ENCODE measurements around the gene MDFIC.

The MDFIC gene

DNA sequence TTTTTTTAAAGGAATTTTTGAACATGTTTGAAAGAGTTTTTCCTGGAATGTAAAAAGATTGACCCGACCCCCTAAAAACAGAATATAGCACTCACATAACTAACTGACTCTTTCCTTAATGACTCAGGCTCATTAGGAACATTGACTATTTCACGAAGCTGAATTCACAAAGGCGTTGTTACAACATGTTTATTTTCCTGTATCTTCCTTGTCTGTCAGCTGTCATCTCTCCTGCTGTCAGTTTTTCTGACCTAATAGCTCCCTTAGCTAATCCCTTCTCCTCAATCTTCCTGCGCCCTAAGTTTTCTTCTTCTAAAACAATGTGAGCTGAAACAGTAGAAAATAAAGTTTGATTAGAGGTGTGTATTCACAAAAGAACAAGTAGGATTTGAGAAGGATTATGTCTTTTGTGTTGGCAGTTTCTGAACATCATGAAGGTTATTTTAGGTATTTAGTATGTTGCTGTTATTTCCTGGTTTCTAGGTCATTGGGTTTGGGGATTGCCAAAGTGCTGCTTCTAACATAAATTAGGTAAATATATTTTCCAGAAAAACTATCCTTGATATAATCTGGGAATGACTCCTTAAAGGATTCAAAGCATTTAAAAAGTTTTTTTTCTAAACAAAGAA is 4.6 kb upstream of the MDFIC start:
- TF ChIP-seq, protein P1, sequence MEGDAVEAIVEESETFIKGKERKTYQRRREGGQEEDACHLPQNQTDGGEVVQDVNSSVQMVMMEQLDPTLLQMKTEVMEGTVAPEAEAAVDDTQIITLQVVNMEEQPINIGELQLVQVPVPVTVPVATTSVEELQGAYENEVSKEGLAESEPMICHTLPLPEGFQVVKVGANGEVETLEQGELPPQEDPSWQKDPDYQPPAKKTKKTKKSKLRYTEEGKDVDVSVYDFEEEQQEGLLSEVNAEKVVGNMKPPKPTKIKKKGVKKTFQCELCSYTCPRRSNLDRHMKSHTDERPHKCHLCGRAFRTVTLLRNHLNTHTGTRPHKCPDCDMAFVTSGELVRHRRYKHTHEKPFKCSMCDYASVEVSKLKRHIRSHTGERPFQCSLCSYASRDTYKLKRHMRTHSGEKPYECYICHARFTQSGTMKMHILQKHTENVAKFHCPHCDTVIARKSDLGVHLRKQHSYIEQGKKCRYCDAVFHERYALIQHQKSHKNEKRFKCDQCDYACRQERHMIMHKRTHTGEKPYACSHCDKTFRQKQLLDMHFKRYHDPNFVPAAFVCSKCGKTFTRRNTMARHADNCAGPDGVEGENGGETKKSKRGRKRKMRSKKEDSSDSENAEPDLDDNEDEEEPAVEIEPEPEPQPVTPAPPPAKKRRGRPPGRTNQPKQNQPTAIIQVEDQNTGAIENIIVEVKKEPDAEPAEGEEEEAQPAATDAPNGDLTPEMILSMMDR (conservative IDR thresholded peaks at IDR 0.05) = no peak
- no peak overlapping the region for H3K27ac ChIP-seq

DNA sequence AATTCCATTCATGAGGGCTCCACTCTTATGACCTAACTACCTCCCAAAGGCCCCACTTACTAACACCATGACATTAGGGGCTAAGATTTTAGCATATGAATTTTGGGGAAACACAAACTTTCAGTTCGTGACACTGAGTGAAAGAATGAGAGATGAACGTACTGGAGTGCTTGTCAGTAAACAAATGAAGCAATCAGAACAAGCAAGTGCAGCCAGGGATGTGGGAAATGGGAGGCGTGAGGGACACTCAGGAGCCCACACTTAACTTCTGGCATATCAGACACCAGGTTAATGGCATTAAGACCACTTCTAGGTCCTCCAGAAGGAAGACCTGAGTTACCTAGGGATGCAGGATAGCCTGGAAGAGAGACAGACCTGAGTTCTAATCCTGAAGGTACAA is 2.3 kb upstream of the MDFIC start:
- H3K27ac ChIP-seq = no peak overlapping the region
- TF ChIP-seq, protein P1 (conservative IDR thresholded peaks at IDR 0.05) = no peak

GRCh38 chr7:114921631-114922025 is 266 bp upstream of the MDFIC start:
- H3K27ac ChIP-seq = no peak overlapping the region
- TF ChIP-seq, protein P1 (conservative IDR thresholded peaks at IDR 0.05) = no peak

DNA sequence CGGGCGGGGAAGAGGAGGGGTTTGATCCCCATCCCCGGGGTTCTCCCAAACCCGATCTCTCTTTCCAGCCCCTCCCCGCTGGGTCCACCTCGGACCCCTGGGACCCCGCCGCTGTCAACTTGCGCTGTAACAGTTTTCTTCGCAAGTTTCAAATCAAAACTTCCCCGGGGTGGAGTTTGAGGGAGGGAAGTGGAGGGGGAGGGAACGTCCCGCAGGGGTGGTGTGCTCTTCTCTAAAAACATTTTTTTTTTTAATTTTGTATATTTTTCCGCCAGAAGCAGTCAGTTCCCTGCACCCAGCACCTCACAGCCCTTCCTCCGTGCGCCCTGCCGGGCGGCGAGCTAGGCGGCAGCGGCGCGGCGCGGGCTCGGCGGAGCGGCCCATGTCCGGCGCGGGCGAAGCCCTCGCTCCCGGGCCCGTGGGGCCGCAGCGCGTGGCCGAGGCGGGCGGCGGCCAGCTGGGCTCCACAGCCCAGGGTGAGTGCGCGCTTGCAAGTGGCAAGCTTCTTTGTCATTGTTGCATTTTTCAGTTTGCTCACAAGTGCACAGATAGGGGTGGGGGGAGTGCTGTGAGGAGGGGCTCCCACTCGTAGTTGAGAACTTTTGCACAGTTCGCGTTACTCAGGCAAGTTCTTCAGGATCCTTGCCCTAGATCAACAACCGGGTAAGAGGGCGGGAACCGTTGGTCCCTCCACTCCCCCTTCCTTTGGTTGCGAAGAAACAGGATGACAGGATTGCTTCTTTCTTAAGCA is 933 bp downstream of the MDFIC start:
- H3K27ac ChIP-seq = no peak overlapping the region
- TF ChIP-seq, protein P1 (conservative IDR thresholded peaks at IDR 0.05) = no peak

DNA sequence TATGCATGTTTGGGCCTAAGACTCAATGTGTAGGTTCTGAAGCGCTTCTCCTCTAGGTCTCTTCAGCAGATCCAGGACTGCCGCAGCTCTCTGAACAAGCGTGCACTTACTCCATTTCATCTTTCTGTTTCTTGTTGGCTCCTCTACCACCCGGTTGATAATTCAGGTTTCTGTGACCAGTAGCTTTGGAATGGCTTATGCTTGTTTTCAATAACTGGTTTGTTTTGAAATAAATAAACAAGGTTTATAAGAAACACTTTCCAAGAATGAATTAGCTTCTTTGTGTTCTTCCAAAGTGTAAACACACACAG is 1.5 kb downstream of the MDFIC start:
- TF ChIP-seq, protein P1 (conservative IDR thresholded peaks at IDR 0.05) = no peak
- H3K27ac ChIP-seq = no peak overlapping the region

DNA sequence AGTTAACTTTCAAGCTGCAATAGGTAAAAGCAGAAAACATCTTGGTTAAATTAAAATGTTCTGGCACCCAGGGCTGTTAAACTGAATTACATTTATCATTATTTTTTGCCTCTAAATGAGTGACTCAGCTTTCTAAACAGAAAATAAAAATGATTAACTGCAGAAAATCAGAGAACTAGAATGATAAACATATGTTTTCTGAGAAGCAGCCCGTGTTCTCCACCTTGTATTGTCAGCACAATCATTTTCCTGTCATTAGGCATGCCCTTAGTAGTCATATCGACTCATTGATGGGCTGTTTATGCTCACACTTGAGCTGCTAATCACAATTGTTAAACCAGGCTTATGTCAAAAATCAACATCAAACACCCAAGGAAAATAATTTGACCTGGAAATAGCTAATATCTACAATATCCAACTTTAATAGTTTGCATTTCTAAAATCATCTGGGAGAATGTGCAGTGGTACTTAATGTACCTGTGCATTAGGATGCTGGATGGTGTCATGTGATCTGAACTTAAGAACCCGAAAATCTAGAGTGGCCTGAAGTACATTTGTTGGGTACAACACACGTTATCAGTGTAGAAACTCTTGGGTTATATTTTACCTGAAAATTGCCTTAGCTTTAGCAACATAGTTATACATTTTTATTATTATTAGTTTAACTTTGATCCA is 2.3 kb downstream of the MDFIC start:
- TF ChIP-seq, protein P1 (conservative IDR thresholded peaks at IDR 0.05) = no peak
- no peak overlapping the region for H3K27ac ChIP-seq

DNA sequence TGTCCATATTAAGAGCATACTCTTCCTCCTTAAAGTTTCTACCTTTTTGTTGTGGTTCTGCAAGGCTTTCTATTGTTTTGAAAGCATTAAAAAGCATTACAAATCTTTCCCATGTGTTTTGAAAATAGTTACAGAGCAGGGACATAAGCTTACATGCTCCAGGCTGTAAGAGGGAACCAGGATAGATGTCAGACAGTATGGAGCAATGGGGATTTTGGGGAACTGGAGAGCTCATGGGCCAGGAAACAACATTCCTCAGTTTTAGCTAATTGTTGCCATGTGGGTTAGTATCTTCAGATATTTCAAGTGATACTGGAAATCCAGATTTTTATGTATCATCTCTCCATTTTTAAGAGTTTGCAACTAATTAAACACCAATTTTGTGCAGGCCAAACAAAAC is 3.5 kb downstream of the MDFIC start:
- H3K27ac ChIP-seq = no peak overlapping the region
- TF ChIP-seq, protein P1 (conservative IDR thresholded peaks at IDR 0.05) = no peak

All from VCaP (cell line).